Germinal center (tissue), 1 donor: Measurements from ENCODE around the gene PDCD1.

Source experiments
- DNase-seq: peaks from one replicate; pipeline ENCODE4 v3.0.0; 2012; ENCODE audit warnings: mixed read lengths, low spot score

Gene PDCD1

GRCh38 chr2:241852116-241852980 is 6.3 kb downstream of the PDCD1 start:
- DNase-seq, result no peak

- no peak for DNase-seq
Observed at GRCh38 chr2:241851325-241852115, 7.2 kb downstream of the PDCD1 start.

- no peak for DNase-seq
Observed at GRCh38 chr2:241850544-241851324, 8.0 kb downstream of the PDCD1 start.

GRCh38 chr2:241849616-241850543 is 8.8 kb downstream of the PDCD1 start:
- no peak for DNase-seq

- DNase-seq, result no peak
Observed at GRCh38 chr2:241848761-241849615, 9.7 kb downstream of the PDCD1 start.

- no peak for DNase-seq
Observed at GRCh38 chr2:241846406-241846805, 12.3 kb downstream of the PDCD1 start.

- no peak for DNase-seq
Observed at GRCh38 chr2:241844831-241845578, 13.7 kb downstream of the PDCD1 start.

GRCh38 chr2:241844066-241844728 is 14.5 kb downstream of the PDCD1 start:
- DNase-seq, result peak; percentile 73

- DNase-seq, result no peak
Observed at GRCh38 chr2:241843321-241844065, 15.2 kb downstream of the PDCD1 start.

- no peak for DNase-seq
Observed at GRCh38 chr2:241842620-241843211, 16.0 kb downstream of the PDCD1 start.

GRCh38 chr2:241842067-241842415 is 16.7 kb downstream of the PDCD1 start:
- DNase-seq, result no peak

GRCh38 chr2:241841181-241842066 is 17.3 kb downstream of the PDCD1 start:
- DNase-seq, result no peak

GRCh38 chr2:241837197-241837965 is 21.3 kb downstream of the PDCD1 start:
- DNase-seq, result no peak

GRCh38 chr2:241836292-241836691 is 22.4 kb downstream of the PDCD1 start:
- no peak for DNase-seq

GRCh38 chr2:241835611-241836010 is 23.1 kb downstream of the PDCD1 start:
- no peak for DNase-seq
